ENCODE results near the gene TRAM2. TPM values are rescaled to one million over a fixed set of nuclear protein-coding genes. Genes with fewer than 3 reads are reported as not detected.

The TRAM2 gene, protein sequence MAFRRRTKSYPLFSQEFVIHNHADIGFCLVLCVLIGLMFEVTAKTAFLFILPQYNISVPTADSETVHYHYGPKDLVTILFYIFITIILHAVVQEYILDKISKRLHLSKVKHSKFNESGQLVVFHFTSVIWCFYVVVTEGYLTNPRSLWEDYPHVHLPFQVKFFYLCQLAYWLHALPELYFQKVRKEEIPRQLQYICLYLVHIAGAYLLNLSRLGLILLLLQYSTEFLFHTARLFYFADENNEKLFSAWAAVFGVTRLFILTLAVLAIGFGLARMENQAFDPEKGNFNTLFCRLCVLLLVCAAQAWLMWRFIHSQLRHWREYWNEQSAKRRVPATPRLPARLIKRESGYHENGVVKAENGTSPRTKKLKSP
- 5.7 TPM for total RNA-seq

DNA sequence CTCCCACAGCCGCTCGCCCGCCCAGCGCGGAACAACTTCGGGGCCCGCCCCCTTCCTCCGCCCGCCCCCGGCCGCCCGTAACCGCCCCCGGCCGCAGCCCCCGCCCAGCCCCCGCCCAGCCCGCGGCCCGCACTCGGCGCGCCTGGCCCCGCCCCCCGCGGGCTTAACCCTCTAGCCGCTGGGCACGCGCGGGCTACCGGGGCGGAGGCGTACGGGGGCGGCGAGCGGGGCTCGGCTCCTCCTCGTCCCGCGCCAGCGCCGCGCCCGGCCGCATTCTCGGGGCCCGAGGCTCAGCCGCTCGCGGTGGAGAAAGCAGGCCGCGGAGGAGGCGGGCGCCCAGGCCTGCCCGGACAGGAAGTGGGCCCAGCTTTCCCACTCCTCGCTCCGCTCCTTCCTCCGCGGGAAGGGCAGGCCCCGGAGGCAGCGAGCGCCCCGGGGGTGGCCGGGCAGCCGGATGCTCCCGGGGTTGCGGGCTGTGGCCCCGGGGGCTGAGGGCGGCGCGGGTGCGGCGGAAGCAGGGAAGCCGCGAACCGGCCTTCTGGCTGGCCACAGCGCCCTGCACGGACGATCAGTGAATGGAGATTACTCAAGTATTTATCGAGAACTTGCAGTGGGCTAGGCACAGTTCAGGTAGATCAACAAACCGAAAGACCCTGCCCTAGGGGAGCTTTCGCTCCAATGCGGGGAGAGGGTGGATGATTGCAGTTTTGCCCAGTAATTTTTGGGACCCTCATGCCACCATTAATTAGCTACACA is at the start of gene TRAM2:
TRAM2 (minus strand) TSS at position 39 of the 756 bp plus-strand sequence. CDS start 145 bp downstream, outside the sequence.
- Histone ChIP-seq H3K4me3 (ENCODE audit: low read length) (peak within 1 kb of the TSS; percentile 87), H3K4me1 (ENCODE audit: insufficient read depth, low read length) (peaks cover 50% of the 10 kb centered on the region), H3K9me3 (ENCODE audit: low read depth, low read length) (no peaks in the 10 kb centered on the region), H3K27me3 (ENCODE audit: insufficient read depth, low read length) (no peaks in the 10 kb centered on the region)

GRCh38 chr6:52622810-52623209 is 46.0 kb upstream of the TRAM2 start:
- Histone ChIP-seq H3K9me3 (ENCODE audit: low read depth, low read length) (no peaks in the 10 kb centered on the region), H3K27me3 (ENCODE audit: insufficient read depth, low read length) (no peaks in the 10 kb centered on the region), H3K4me3 (ENCODE audit: low read length) (no peak overlapping the region), H3K4me1 (ENCODE audit: insufficient read depth, low read length) (no peaks in the 10 kb centered on the region)

DNA sequence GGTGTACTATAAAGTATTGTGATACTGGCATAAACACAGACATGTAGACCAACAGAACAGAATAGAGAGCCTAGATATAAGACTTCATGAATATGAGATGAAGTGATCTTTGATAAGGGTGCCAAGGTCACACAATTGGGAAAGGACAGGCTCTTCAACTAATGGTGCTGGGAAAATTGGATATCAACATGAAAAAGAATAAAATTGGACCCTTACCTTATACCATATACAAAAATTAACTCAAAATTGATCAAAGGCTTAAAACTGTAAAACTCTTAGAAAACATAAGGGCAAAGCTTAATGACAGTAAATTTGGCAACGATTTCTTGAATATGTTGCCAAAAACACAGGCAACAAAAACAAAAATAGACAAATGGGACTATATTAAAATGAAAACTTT is 44.8 kb upstream of the TRAM2 start:
- Histone ChIP-seq H3K4me1 (ENCODE audit: insufficient read depth, low read length) (no peaks in the 10 kb centered on the region), H3K27me3 (ENCODE audit: insufficient read depth, low read length) (no peaks in the 10 kb centered on the region), H3K4me3 (ENCODE audit: low read length) (no peak overlapping the region), H3K9me3 (ENCODE audit: low read depth, low read length) (no peaks in the 10 kb centered on the region)

DNA sequence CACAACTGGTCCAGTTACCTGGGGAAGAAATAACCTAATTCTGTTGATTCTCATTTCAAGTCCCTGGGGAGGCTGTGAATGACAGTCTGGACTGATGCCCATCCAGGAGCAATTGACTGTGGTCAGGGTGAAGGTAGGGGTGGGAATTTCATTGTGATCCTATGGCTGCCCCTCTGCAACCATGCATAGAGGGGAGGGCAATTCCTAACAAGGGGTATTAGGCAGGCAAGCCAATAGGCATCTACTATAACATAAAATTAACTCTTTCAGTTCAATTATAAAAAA is 44.0 kb upstream of the TRAM2 start:
- Histone ChIP-seq H3K9me3 (ENCODE audit: low read depth, low read length) (no peaks in the 10 kb centered on the region), H3K4me3 (ENCODE audit: low read length) (no peak overlapping the region), H3K27me3 (ENCODE audit: insufficient read depth, low read length) (no peaks in the 10 kb centered on the region), H3K4me1 (ENCODE audit: insufficient read depth, low read length) (no peaks in the 10 kb centered on the region)

GRCh38 chr6:52620055-52620905 is 43.4 kb upstream of the TRAM2 start:
- Histone ChIP-seq H3K27me3 (ENCODE audit: insufficient read depth, low read length) (no peaks in the 10 kb centered on the region), H3K4me1 (ENCODE audit: insufficient read depth, low read length) (no peaks in the 10 kb centered on the region), H3K4me3 (ENCODE audit: low read length) (no peak overlapping the region), H3K9me3 (ENCODE audit: low read depth, low read length) (no peaks in the 10 kb centered on the region)

- Histone ChIP-seq H3K9me3 (ENCODE audit: low read depth, low read length) (no peaks in the 10 kb centered on the region), H3K4me3 (ENCODE audit: low read length) (no peak overlapping the region), H3K27me3 (ENCODE audit: insufficient read depth, low read length) (no peaks in the 10 kb centered on the region), H3K4me1 (ENCODE audit: insufficient read depth, low read length) (no peaks in the 10 kb centered on the region)
Observed at GRCh38 chr6:52617087-52617486, 40.2 kb upstream of the TRAM2 start.

DNA sequence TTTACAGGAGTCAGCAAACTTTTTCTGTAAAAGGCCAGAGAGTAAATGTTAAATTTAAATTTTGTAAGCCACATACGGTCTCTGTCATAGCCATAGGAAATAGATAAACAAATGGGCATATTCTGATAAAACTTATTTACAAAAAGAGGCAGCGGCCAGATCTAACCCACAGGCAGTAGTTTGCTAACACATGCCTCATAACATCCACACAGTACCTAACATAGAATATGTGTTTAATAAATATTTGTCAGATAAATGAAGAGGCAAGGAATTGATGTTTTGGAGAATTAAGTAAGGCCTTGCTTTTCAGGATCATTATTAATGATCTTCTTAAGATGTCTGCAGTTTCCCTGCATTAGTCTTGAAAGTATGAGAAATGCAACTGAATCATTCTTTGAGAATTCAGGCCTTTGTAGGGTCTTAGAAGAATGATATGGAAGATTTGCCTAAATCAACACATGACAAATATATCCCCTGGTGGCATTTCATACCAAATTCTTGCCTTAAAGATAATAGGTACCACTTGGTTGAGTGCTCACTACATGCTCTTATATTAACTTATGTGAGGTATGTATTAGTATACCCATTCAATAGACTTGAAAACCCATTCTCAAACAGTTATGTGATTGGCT is 39.3 kb upstream of the TRAM2 start:
- H3K4me3 ChIP-seq (ENCODE audit: low read length): no peak overlapping the region
- H3K9me3 ChIP-seq (ENCODE audit: low read depth, low read length): no peaks in the 10 kb centered on the region
- no peaks in the 10 kb centered on the region for H3K27me3 ChIP-seq (ENCODE audit: insufficient read depth, low read length)
- H3K4me1 ChIP-seq (ENCODE audit: insufficient read depth, low read length): peaks cover 8% of the 10 kb centered on the region

DNA sequence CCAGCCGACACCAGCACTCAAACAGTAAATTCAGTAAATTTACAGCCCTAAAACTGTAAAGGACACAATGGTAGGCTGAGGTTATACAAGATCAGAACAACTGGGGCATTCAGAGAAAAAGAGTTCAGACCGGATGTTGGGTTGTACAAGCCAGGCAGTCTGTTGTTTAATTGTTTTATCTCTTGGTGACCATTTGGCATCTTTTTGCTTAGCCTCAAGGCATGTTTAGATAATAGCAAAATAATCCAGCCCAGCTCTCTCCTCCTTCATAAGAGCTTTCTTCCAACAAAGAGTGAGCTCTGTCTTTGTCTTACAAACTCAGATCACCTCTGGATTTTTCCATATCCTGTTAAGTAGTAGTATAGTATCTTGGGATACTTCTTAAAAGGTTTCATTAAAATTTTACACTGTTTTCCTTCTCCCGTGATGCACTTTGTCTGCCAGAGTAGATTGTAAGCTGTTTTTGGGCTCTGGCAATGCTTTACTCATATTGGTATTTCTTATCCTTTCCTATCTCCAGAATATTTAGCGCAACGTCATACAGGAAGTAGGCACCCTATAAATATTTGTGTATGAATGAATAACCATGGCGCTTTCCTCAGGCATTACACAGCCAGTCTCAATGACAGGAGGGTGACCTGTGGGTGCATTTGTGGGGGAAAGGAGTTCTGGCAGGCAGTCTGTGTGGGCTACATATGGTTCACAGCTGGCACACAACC is 35.6 kb upstream of the TRAM2 start:
- no peaks in the 10 kb centered on the region for H3K27me3 ChIP-seq (ENCODE audit: insufficient read depth, low read length)

GRCh38 chr6:52611833-52612232 is 35.0 kb upstream of the TRAM2 start:
- Histone ChIP-seq H3K4me1 (ENCODE audit: insufficient read depth, low read length) (peaks cover 10% of the 10 kb centered on the region), H3K9me3 (ENCODE audit: low read depth, low read length) (no peaks in the 10 kb centered on the region), H3K27me3 (ENCODE audit: insufficient read depth, low read length) (no peaks in the 10 kb centered on the region)

More for the DNA sequence above, 35.6 kb upstream of the TRAM2 start:
- Histone ChIP-seq H3K9me3 (ENCODE audit: low read depth, low read length) (no peaks in the 10 kb centered on the region), H3K4me3 (ENCODE audit: low read length) (no peak overlapping the region), H3K4me1 (ENCODE audit: insufficient read depth, low read length) (peaks cover 10% of the 10 kb centered on the region)

GRCh38 chr6:52610745-52611355 is 34.0 kb upstream of the TRAM2 start:
- Histone ChIP-seq H3K4me3 (ENCODE audit: low read length) (no peak overlapping the region), H3K27me3 (ENCODE audit: insufficient read depth, low read length) (no peaks in the 10 kb centered on the region), H3K4me1 (ENCODE audit: insufficient read depth, low read length) (peaks cover 10% of the 10 kb centered on the region), H3K9me3 (ENCODE audit: low read depth, low read length) (no peaks in the 10 kb centered on the region)

More at GRCh38 chr6:52611833-52612232, 35.0 kb upstream of the TRAM2 start:
- no peak overlapping the region for H3K4me3 ChIP-seq (ENCODE audit: low read length)

DNA sequence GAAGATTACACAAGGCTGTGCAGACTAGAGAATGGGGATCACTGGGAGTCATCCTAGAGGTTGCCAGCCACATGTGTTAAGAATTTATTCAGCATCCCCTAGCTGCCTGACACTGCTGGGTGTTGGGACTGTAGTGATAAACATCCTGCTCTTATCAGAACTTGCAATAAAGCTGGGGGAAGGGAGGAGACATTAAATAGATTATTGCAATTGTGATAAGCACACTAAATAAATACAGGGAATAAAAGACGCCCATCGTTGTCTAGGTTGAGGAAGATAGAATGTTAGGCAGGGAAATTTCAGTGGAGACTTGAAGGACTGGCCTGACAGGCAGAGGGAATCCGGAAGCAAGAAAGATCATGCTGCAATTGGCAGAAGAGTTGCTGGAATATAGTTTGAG is 33.2 kb upstream of the TRAM2 start:
- Histone ChIP-seq H3K27me3 (ENCODE audit: insufficient read depth, low read length) (no peaks in the 10 kb centered on the region), H3K9me3 (ENCODE audit: low read depth, low read length) (no peaks in the 10 kb centered on the region), H3K4me3 (ENCODE audit: low read length) (no peak overlapping the region), H3K4me1 (ENCODE audit: insufficient read depth, low read length) (peaks cover 10% of the 10 kb centered on the region)

DNA sequence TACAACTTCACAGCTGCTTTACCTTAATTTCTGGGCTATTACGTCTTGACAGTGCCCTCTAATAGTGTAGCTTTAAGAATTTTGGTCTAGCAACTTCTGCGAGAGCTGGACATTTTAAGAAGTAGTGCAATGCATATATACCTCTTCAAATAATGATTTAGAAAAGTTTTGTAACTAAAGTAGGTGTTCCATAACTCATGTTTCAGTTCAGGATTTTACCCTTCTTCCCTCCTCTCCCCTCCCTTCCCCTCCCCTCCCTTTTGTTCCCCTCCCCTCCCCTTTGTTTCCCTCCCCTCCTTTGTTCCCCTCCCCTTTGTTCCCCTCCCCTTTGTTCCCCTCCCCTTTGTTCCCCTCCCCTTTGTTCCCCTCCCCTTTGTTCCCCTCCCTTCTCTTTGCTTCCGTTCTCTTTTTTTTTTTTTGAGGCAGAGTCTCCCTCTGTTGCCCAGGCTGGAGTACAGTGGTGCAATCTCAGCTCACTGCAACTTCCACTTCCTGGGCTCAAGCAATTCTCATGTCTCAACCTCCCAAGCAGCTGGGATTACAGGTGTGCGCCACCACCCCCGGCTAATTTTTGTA is 28.8 kb upstream of the TRAM2 start:
- H3K4me3 ChIP-seq (ENCODE audit: low read length): no peak overlapping the region
- H3K9me3 ChIP-seq (ENCODE audit: low read depth, low read length): no peaks in the 10 kb centered on the region
- H3K27me3 ChIP-seq (ENCODE audit: insufficient read depth, low read length): no peaks in the 10 kb centered on the region
- no peaks in the 10 kb centered on the region for H3K4me1 ChIP-seq (ENCODE audit: insufficient read depth, low read length)

GRCh38 chr6:52603000-52603795 is 26.3 kb upstream of the TRAM2 start:
- Histone ChIP-seq H3K27me3 (ENCODE audit: insufficient read depth, low read length) (no peaks in the 10 kb centered on the region), H3K9me3 (ENCODE audit: low read depth, low read length) (no peaks in the 10 kb centered on the region), H3K4me1 (ENCODE audit: insufficient read depth, low read length) (peaks cover 6% of the 10 kb centered on the region), H3K4me3 (ENCODE audit: low read length) (no peak overlapping the region)
